A549 (cell line): ENCODE data around the gene NIP7. TPM values are rescaled to one million over a fixed set of nuclear protein-coding genes. Genes with fewer than 3 reads are reported as not detected.

Experiments used
- ATAC-seq, 2 experiments: fragments of 200-7000 bp in 1 of 2; fragments of >200 bp in 1 of 2; cut with Nextera tagmentation in 1 of 2; cut with Tn5 transposase in 1 of 2; 3 replicates each; pipeline versions ENCODE4 v1.8.0 to v1.9.1; 2018 to 2020; ENCODE audit warnings: mild to moderate bottlenecking in 1 of 2, moderate library complexity in 1 of 2
- CTCF ChIA-PET: fragments of 300-600 bp; sonication (Branson Sonifier 250); formaldehyde crosslinking; extraction: SDS; loops from one replicate; lab custom pipeline; 2021; ENCODE audit warnings: antibody characterized with exemption, inconsistent platforms; lab: Yijun Ruan, JAX
- POLR2A ChIA-PET: fragments of 350-600 bp; formaldehyde crosslinking; extraction: SDS; loops from one replicate; lab custom pipeline; 2021; ENCODE audit warnings: antibody characterized with exemption, inconsistent platforms; lab: Yijun Ruan, JAX
- DNase-seq, 2 experiments: peaks; one replicate each; pipeline versions ENCODE4 v3.0.0 to v3.0.0-alpha.2; 2011 to 2016; ENCODE audit warnings: low read depth in 1 of 2, low spot score in 1 of 2
- FAIRE-seq: peaks from 2 replicates; lab custom pipeline; 2011; peaks lifted over from hg19 to GRCh38; lab: Jason Lieb, UNC
- H3K27ac ChIP-seq, 2 experiments: fragments of >200 bp; sonication (Bioruptor Twin); formaldehyde crosslinking; 3 replicates each; pipeline ENCODE4 v1.5.1; 2016 to 2017
- H3K4me1 ChIP-seq: fragments of >200 bp; sonication (Bioruptor Twin); formaldehyde crosslinking; 3 replicates; pipeline ENCODE4 v1.6.1; 2016
- H3K4me2 ChIP-seq: fragments of >200 bp; sonication (Bioruptor Twin); formaldehyde crosslinking; 3 replicates; pipeline ENCODE4 v1.6.1; 2016
- H3K4me3 ChIP-seq: fragments of >200 bp; sonication (Bioruptor Twin); formaldehyde crosslinking; 3 replicates; pipeline ENCODE4 v1.5.1; 2016
- H3K9me3 ChIP-seq: fragments of >200 bp; sonication (Bioruptor Twin); formaldehyde crosslinking; 3 replicates; pipeline ENCODE4 v1.6.1; 2016
- ATOH8 ChIP-seq: fragments of 250-450 bp; sonication (Bioruptor Pico); IDR thresholded peaks from 2 replicates; pipeline ENCODE4 v1.5.0; 2020; ENCODE audit warnings: low read depth, mild to moderate bottlenecking, moderate library complexity
- CEBPB ChIP-seq, 2 experiments: fragments of >200 bp in 1 of 2; sonication (Bioruptor Twin) in 1 of 2; formaldehyde crosslinking in 1 of 2; IDR thresholded peaks; 2 replicates each; pipeline ENCODE4 v1.6.1; 2012 to 2016
- CHD2 ChIP-seq: fragments of 150-350 bp; IDR thresholded peaks from 2 replicates; pipeline ENCODE4 v1.6.1; 2014; ENCODE audit warnings: low read length; ENCODE audit not compliant: partially characterized antibody
- CTCF ChIP-seq: fragments of >200 bp; sonication (Bioruptor Twin); formaldehyde crosslinking; IDR thresholded peaks from 3 replicates; pipeline ENCODE4 v1.5.1; 2016
- EHMT2 ChIP-seq: fragments of 200-600 bp; sonication (generic); IDR thresholded peaks from 2 replicates; pipeline ENCODE4 v1.6.1; 2016; ENCODE audit warnings: antibody characterized with exemption, low read depth, mild to moderate bottlenecking, moderate library complexity
- EP300 ChIP-seq, 2 experiments: fragments of >200 bp; sonication (Bioruptor Twin); formaldehyde crosslinking; IDR thresholded peaks; 2 replicates in 1 of 2; 3 replicates in 1 of 2; pipeline ENCODE4 v1.6.1; 2016 to 2017
- FOXS1 ChIP-seq: fragments of 250-450 bp; sonication (Bioruptor Pico); IDR thresholded peaks from 2 replicates; pipeline ENCODE4 v1.5.0; 2020; ENCODE audit warnings: mild to moderate bottlenecking, moderate library complexity
- GATA3 ChIP-seq: IDR thresholded peaks from 2 replicates; pipeline ENCODE4 v1.6.1; 2012; ENCODE audit warnings: borderline replicate concordance
- HEYL ChIP-seq: fragments of 250-450 bp; sonication (Bioruptor Pico); IDR thresholded peaks from 2 replicates; pipeline ENCODE4 v1.8.0; 2021; ENCODE audit warnings: mild to moderate bottlenecking, moderate library complexity
- HMGXB4 ChIP-seq: fragments of 250-450 bp; sonication (Bioruptor Pico); IDR thresholded peaks from 2 replicates; pipeline ENCODE4 v1.5.0; 2021; ENCODE audit warnings: mild to moderate bottlenecking, moderate library complexity, borderline replicate concordance
- HOXA7 ChIP-seq: fragments of 250-450 bp; sonication (Bioruptor Pico); IDR thresholded peaks from 2 replicates; pipeline ENCODE4 v1.5.0; 2020; ENCODE audit warnings: mild to moderate bottlenecking, moderate library complexity
- HOXB13 ChIP-seq: fragments of 250-450 bp; sonication (Bioruptor Pico); IDR thresholded peaks from 2 replicates; pipeline ENCODE4 v1.5.0; 2020; ENCODE audit warnings: low read depth, mild to moderate bottlenecking, moderate library complexity
- HOXB5 ChIP-seq: fragments of 250-450 bp; sonication (Bioruptor Pico); IDR thresholded peaks from 2 replicates; pipeline ENCODE4 v1.5.0; 2020; ENCODE audit warnings: mild to moderate bottlenecking, moderate library complexity
- JUN ChIP-seq, 2 experiments: fragments of >200 bp; sonication (Bioruptor Twin); formaldehyde crosslinking; IDR thresholded peaks; 2 replicates in 1 of 2; 3 replicates in 1 of 2; pipeline ENCODE4 v1.6.1; 2016 to 2017
- MAFK ChIP-seq: fragments of 450-650 bp; IDR thresholded peaks from 2 replicates; pipeline ENCODE4 v1.6.1; 2014; ENCODE audit not compliant: partially characterized antibody
- MYC ChIP-seq: IDR thresholded peaks from 2 replicates; pipeline ENCODE4 v1.6.1; 2012; ENCODE audit warnings: mild to moderate bottlenecking, inconsistent platforms, low read length, improper control_type of control experiment, borderline replicate concordance
- NFE2L2 ChIP-seq: fragments of 150-350 bp; conservative IDR thresholded peaks from 2 replicates; pipeline ENCODE4 v1.6.1; 2014; ENCODE audit warnings: low read length
- PHF8 ChIP-seq: fragments of 200-600 bp; sonication (generic); IDR thresholded peaks from 2 replicates; pipeline ENCODE4 v1.6.1; 2016; ENCODE audit warnings: low read depth, mild to moderate bottlenecking, antibody characterized with exemption, moderate library complexity, borderline replicate concordance
- RAD21 ChIP-seq, 2 experiments: fragments of >200 bp in 1 of 2; sonication (Bioruptor Twin) in 1 of 2; formaldehyde crosslinking in 1 of 2; IDR thresholded peaks in 1 of 2; conservative IDR thresholded peaks in 1 of 2; 2 replicates in 1 of 2; 3 replicates in 1 of 2; pipeline ENCODE4 v1.6.1; 2012 to 2018; ENCODE audit warnings: inconsistent platforms in 1 of 2
- RCOR1 ChIP-seq: fragments of 150-350 bp; IDR thresholded peaks from 2 replicates; pipeline ENCODE4 v1.6.1; 2014; ENCODE audit warnings: antibody characterized with exemption, low read length, low read depth
- REST ChIP-seq: fragments of 200-600 bp; sonication (generic); IDR thresholded peaks from 2 replicates; pipeline ENCODE4 v1.6.1; 2016; ENCODE audit warnings: antibody characterized with exemption, mild to moderate bottlenecking, moderate library complexity
- SMC3 ChIP-seq: fragments of >200 bp; sonication (Bioruptor Twin); formaldehyde crosslinking; IDR thresholded peaks from 3 replicates; pipeline ENCODE4 v1.6.1; 2018; ENCODE audit warnings: inconsistent platforms
- USF2 ChIP-seq: fragments of 450-650 bp; IDR thresholded peaks from 2 replicates; pipeline ENCODE4 v1.6.1; 2014; ENCODE audit warnings: antibody characterized with exemption
- ZNF302 ChIP-seq: fragments of 250-450 bp; sonication (Bioruptor Pico); IDR thresholded peaks from 2 replicates; pipeline ENCODE4 v1.9.0; 2021; ENCODE audit warnings: inconsistent platforms, mild to moderate bottlenecking, moderate library complexity
- ZSCAN20 ChIP-seq: fragments of 250-450 bp; sonication (Bioruptor Pico); IDR thresholded peaks from 2 replicates; pipeline ENCODE4 v1.8.0; 2022; ENCODE audit warnings: mild to moderate bottlenecking, moderate library complexity
- WGBS: methylation state at CpG from one replicate; pipeline ENCODE4 v1.1.6; 2017; ENCODE audit errors: missing lambda C conversion rate; 5-methylcytosine and 5-hydroxymethylcytosine counted together
- polyA plus RNA-seq, 4 experiments: library from polyadenylated mRNA; depleted of rRNA in 3 of 4; stranded (reverse); fragments of >200 nt; fragmentation: RNase III in 1 of 4; extraction: RNeasy Plus Mini Kit Qiagen cat#74134 plus additional on column Dnase treatment in 1 of 4; gene quantifications; 2 replicates in 3 of 4; 3 replicates in 1 of 4; pipeline ENCODE4 v1.2.3, GENCODE V29; 2011 to 2017

Gene NIP7
- polyA plus RNA-seq, 2 of the 4 experiments (the other 2 are of a cell fraction): 23.0 to 55.9 TPM

- Histone ChIP-seq H3K27ac (no peak overlapping the region), H3K4me2 (no peak overlapping the region), H3K4me1 (no peaks in the 10 kb centered on the region), H3K9me3 (no peaks in the 10 kb centered on the region), H3K4me3 (no peak overlapping the region)
- ChIA-PET CTCF (interaction anchor here (0.6 to 1.6 kb wide), 2 partner anchors 9 to 140 kb away, joined by 3 to 4 read pairs; partner anchors contain the start of genes COG8 and NIP7), POLR2A (no interaction called here)
- DNase-seq (no peak), ATAC-seq (no peak), FAIRE-seq (no peak)
- WGBS: 69% methylated on average over 3 of the region's 6 CpGs
- TF ChIP-seq RCOR1 (no peak), JUN (IDR thresholded peaks at IDR 0.05) (no peak)
Observed at GRCh38 chr16:69348222-69348621, 8.7 kb downstream of the NIP7 start.

GRCh38 chr16:69349536-69349935 is 10.0 kb downstream of the NIP7 start:
- POLR2A ChIA-PET: no interaction called here
- no peak for ATAC-seq
- 88% methylated on average over 10 of the region's 10 CpGs for WGBS
- H3K27ac ChIP-seq: no peak overlapping the region
- H3K4me1 ChIP-seq: no peaks in the 10 kb centered on the region
- FAIRE-seq: no peak
- no peaks in the 10 kb centered on the region for H3K9me3 ChIP-seq
- TF ChIP-seq HEYL (CRISPR knock-in tag): no peak
- no peak for TF ChIP-seq GATA3
- no peak for TF ChIP-seq CHD2
- TF ChIP-seq FOXS1 (CRISPR knock-in tag): no peak
- no peak for TF ChIP-seq PHF8
- TF ChIP-seq RCOR1: no peak
- no peak for TF ChIP-seq USF2
- TF ChIP-seq EP300 (IDR thresholded peaks at IDR 0.05): no peak
- no peak for TF ChIP-seq HOXB13
- no peak for TF ChIP-seq ZNF302
- TF ChIP-seq RAD21 (conservative IDR thresholded peaks at IDR 0.05 in 1 of 2, IDR thresholded peaks at IDR 0.05 in 1 of 2): no peak
- no peak for TF ChIP-seq HOXB5 (CRISPR knock-in tag)
- TF ChIP-seq EHMT2: no peak
- TF ChIP-seq, all 56 proteins: peak for 0
- H3K4me3 ChIP-seq: no peak overlapping the region
- no peak for DNase-seq
- CTCF ChIA-PET: interaction anchor here (1.5 kb wide), 1 partner anchor 9 kb away, joined by 4 read pairs; no protein-coding TSS in a partner anchor
- H3K4me2 ChIP-seq: no peak overlapping the region

GRCh38 chr16:69350536-69351133 is 11.1 kb downstream of the NIP7 start:
- TF ChIP-seq ZSCAN20 (CRISPR knock-in tag): no peak
- no peak for TF ChIP-seq NFE2L2
- no peak for TF ChIP-seq ATOH8
- TF ChIP-seq MYC: no peak
- TF ChIP-seq REST: no peak
- no peak for TF ChIP-seq MAFK
- TF ChIP-seq SMC3: no peak
- TF ChIP-seq HMGXB4 (CRISPR knock-in tag): no peak
- no peak for TF ChIP-seq CEBPB (IDR thresholded peaks at IDR 0.05)
- TF ChIP-seq HOXA7 (CRISPR knock-in tag): no peak
- TF ChIP-seq RCOR1: no peak
- no peak for TF ChIP-seq CTCF
- no peaks in the 10 kb centered on the region for H3K9me3 ChIP-seq
- no peak overlapping the region for H3K4me2 ChIP-seq
- DNase-seq (no peak), FAIRE-seq (no peak), ATAC-seq (no peak)
- H3K4me3 ChIP-seq: no peak overlapping the region
- ChIA-PET CTCF (interaction anchor here (0.6 to 1.6 kb wide), 4 partner anchors 10 to 30 kb away, joined by 3 to 7 read pairs (median 4); partner anchors contain the start of genes COG8 and PDF), POLR2A (no interaction called here)
- WGBS: 79% methylated on average over 6 of the region's 6 CpGs
- H3K4me1 ChIP-seq: no peaks in the 10 kb centered on the region
- H3K27ac ChIP-seq: no peak overlapping the region
